Mesenchymal stem cell (in vitro differentiated cells and primary cell): ENCODE results near the gene PLEKHD1.
A peak's percentile ranks its signal among the peaks of the same experiment; 100 is the strongest.

Experiments
- DNase-seq: peaks from one replicate; pipeline ENCODE4 v3.0.0-alpha.2; 2013
- H2AFZ ChIP-seq: one replicate; pipeline ENCODE4 v1.6.1; 2013; ENCODE audit warnings: low read depth, mild to moderate bottlenecking, control low read depth, inconsistent platforms, low read length, moderate library complexity
- H2AK5ac ChIP-seq: 2 replicates; pipeline ENCODE4 v1.6.1; 2013; ENCODE audit warnings: low read length, moderate library complexity, mild to moderate bottlenecking, inconsistent platforms; ENCODE audit not compliant: severe bottlenecking
- H2BK120ac ChIP-seq: one replicate; pipeline ENCODE4 v1.6.1; 2013; ENCODE audit warnings: low read depth, mild to moderate bottlenecking, inconsistent platforms, low read length, moderate library complexity
- H2BK12ac ChIP-seq, 2 experiments: one replicate each; pipeline ENCODE4 v1.6.1; 2013; ENCODE audit warnings: inconsistent platforms in 2 of 2, low read length in 2 of 2, mild to moderate bottlenecking in 2 of 2, moderate library complexity in 2 of 2, control low read depth in 1 of 2
- H2BK15ac ChIP-seq: one replicate; pipeline ENCODE4 v1.6.1; 2013; ENCODE audit warnings: mild to moderate bottlenecking, low read depth, inconsistent platforms; ENCODE audit not compliant: poor library complexity, severe bottlenecking
- H2BK5ac ChIP-seq: 2 replicates; pipeline ENCODE4 v1.6.1; 2013; ENCODE audit warnings: low read depth, mild to moderate bottlenecking, low read length, control low read depth, inconsistent platforms; ENCODE audit not compliant: poor library complexity, severe bottlenecking
- H3K14ac ChIP-seq, 2 experiments: one replicate each; pipeline ENCODE4 v1.6.1; 2013; ENCODE audit warnings: inconsistent platforms in 2 of 2, low read length in 2 of 2, control low read depth in 1 of 2, mild to moderate bottlenecking in 1 of 2, moderate library complexity in 1 of 2
- H3K18ac ChIP-seq, 2 experiments: one replicate each; pipeline ENCODE4 v1.6.1; 2013; ENCODE audit warnings: inconsistent platforms in 2 of 2, low read length in 2 of 2, control low read depth in 1 of 2, low read depth in 1 of 2, mild to moderate bottlenecking in 1 of 2
- H3K23ac ChIP-seq, 2 experiments: one replicate each; pipeline ENCODE4 v1.6.1; 2013; ENCODE audit warnings: inconsistent platforms in 2 of 2, low read length in 2 of 2, mild to moderate bottlenecking in 2 of 2, moderate library complexity in 2 of 2, control low read depth in 1 of 2
- H3K27ac ChIP-seq: 2 replicates; pipeline ENCODE4 v1.5.1; 2013; ENCODE audit warnings: mild to moderate bottlenecking, moderate library complexity, low read length, control low read depth, inconsistent platforms; ENCODE audit not compliant: poor library complexity, severe bottlenecking
- H3K27me3 ChIP-seq, 2 experiments: 2 replicates each; pipeline versions ENCODE4 v1.6.1 to v1.7.0; 2013; ENCODE audit warnings: low read length in 2 of 2, mild to moderate bottlenecking in 2 of 2, moderate library complexity in 2 of 2, control low read depth in 1 of 2, inconsistent platforms in 1 of 2; ENCODE audit not compliant: control insufficient read depth in 1 of 2, insufficient read depth in 1 of 2
- H3K36me3 ChIP-seq, 2 experiments: 2 replicates each; pipeline versions ENCODE4 v1.6.1 to v1.7.0; 2013; ENCODE audit warnings: low read length in 2 of 2, control low read depth in 1 of 2, inconsistent platforms in 1 of 2, low read depth in 1 of 2, mild to moderate bottlenecking in 1 of 2; ENCODE audit not compliant: insufficient read depth in 2 of 2, control insufficient read depth in 1 of 2
- H3K4ac ChIP-seq, 2 experiments: one replicate each; pipeline ENCODE4 v1.6.1; 2013; ENCODE audit warnings: inconsistent platforms in 2 of 2, low read length in 2 of 2, mild to moderate bottlenecking in 2 of 2, moderate library complexity in 2 of 2, control low read depth in 1 of 2, low read depth in 1 of 2
- H3K4me1 ChIP-seq: 2 replicates; pipeline ENCODE4 v1.6.1; 2013; ENCODE audit warnings: low read depth, low read length, control low read depth; ENCODE audit not compliant: control insufficient read depth, insufficient read depth
- H3K4me2 ChIP-seq: 2 replicates; pipeline ENCODE4 v1.6.1; 2013; ENCODE audit warnings: low read length, mild to moderate bottlenecking, inconsistent platforms; ENCODE audit not compliant: poor library complexity, severe bottlenecking
- H3K4me3 ChIP-seq, 2 experiments: 2 replicates each; pipeline versions ENCODE4 v1.5.1 to v1.7.0; 2013; ENCODE audit warnings: low read length in 2 of 2, mild to moderate bottlenecking in 2 of 2, control low read depth in 1 of 2, low read depth in 1 of 2; ENCODE audit not compliant: insufficient read depth in 1 of 2
- H3K79me1 ChIP-seq: replicated peaks from 2 replicates; pipeline ENCODE4 v1.6.1; 2013; ENCODE audit warnings: mild to moderate bottlenecking, control low read depth, low read length, inconsistent platforms; ENCODE audit not compliant: poor library complexity, severe bottlenecking
- H3K9ac ChIP-seq: 2 replicates; pipeline ENCODE4 v1.7.0; 2013; ENCODE audit warnings: mild to moderate bottlenecking, low read length, moderate library complexity
- H3K9me3 ChIP-seq: 2 replicates; pipeline ENCODE4 v1.7.0; 2013; ENCODE audit warnings: mild to moderate bottlenecking, low read length; ENCODE audit not compliant: control insufficient read depth
- H4K8ac ChIP-seq: one replicate; pipeline ENCODE4 v1.6.1; 2013; ENCODE audit warnings: inconsistent platforms, mild to moderate bottlenecking, low read length, moderate library complexity
- H4K91ac ChIP-seq: one replicate; pipeline ENCODE4 v1.6.1; 2013; ENCODE audit warnings: mild to moderate bottlenecking, low read length, inconsistent platforms
- WGBS: methylation state at CpG from one replicate; pipeline ENCODE4 v1.1.7; 2013; ENCODE audit warnings: mixed read lengths; 5-methylcytosine and 5-hydroxymethylcytosine counted together

Gene PLEKHD1

GRCh38 chr14:69449216-69449615 lies 35.3 kb upstream of the PLEKHD1 start:
- no peaks in the 10 kb centered on the region for H3K9me3 ChIP-seq
- DNase-seq: no peak
- no peak overlapping the region for H2BK5ac ChIP-seq
- H2BK15ac ChIP-seq: no peak overlapping the region
- no peaks in the 10 kb centered on the region for H3K4me1 ChIP-seq
- H3K4me3 ChIP-seq: no peak overlapping the region
- no peak overlapping the region for H3K9ac ChIP-seq
- H2BK12ac ChIP-seq: no peak overlapping the region
- no peak overlapping the region for H3K23ac ChIP-seq
- no peak overlapping the region for H4K91ac ChIP-seq
- H2AK5ac ChIP-seq: no peak overlapping the region
- H4K8ac ChIP-seq: no peak overlapping the region
- no peak overlapping the region for H3K27ac ChIP-seq
- no peaks in the 10 kb centered on the region for H3K27me3 ChIP-seq
- no peak overlapping the region for H3K14ac ChIP-seq
- WGBS: 96% methylated on average over 8 of the region's 8 CpGs
- H3K4ac ChIP-seq: no peak overlapping the region
- H3K36me3 ChIP-seq: peaks cover 12 to 37% of the 10 kb centered on the region in 2 experiments
- H2AFZ ChIP-seq: no peak overlapping the region
- no peak overlapping the region for H2BK120ac ChIP-seq
- no peak overlapping the region for H3K18ac ChIP-seq
- H3K79me1 ChIP-seq: peaks cover 34% of the 10 kb centered on the region
- no peak overlapping the region for H3K4me2 ChIP-seq

- Histone ChIP-seq H4K91ac (no peak overlapping the region), H2BK120ac (no peak overlapping the region), H3K4me3 (no peak overlapping the region), H2BK15ac (no peak overlapping the region), H3K14ac (no peak overlapping the region), H3K79me1 (peaks cover 25% of the 10 kb centered on the region), H3K27me3 (no peaks in the 10 kb centered on the region), H3K4me1 (no peaks in the 10 kb centered on the region), H4K8ac (no peak overlapping the region), H3K4me2 (no peak overlapping the region), H3K9me3 (no peaks in the 10 kb centered on the region), H2BK12ac (no peak overlapping the region), H3K18ac (no peak overlapping the region), H3K23ac (no peak overlapping the region), H3K9ac (no peak overlapping the region), H2AFZ (no peak overlapping the region), H3K4ac (no peak overlapping the region), H3K27ac (no peak overlapping the region), H2AK5ac (no peak overlapping the region), H3K36me3 (peaks cover 16 to 48% of the 10 kb centered on the region in 2 experiments), H2BK5ac (no peak overlapping the region)
- WGBS: 96% methylated on average over 1 of the region's 2 CpGs
- DNase-seq: no peak
Observed at GRCh38 chr14:69451941-69452340, 32.6 kb upstream of the PLEKHD1 start.

- Histone ChIP-seq H2AFZ (no peak overlapping the region), H2BK120ac (no peak overlapping the region), H3K9me3 (no peaks in the 10 kb centered on the region), H3K23ac (no peak overlapping the region), H3K4me3 (no peak overlapping the region), H3K4me2 (no peak overlapping the region), H2BK15ac (no peak overlapping the region), H3K9ac (no peak overlapping the region), H4K91ac (no peak overlapping the region), H3K79me1 (peaks cover 10% of the 10 kb centered on the region), H4K8ac (no peak overlapping the region), H2AK5ac (no peak overlapping the region), H3K27me3 (no peaks in the 10 kb centered on the region), H3K27ac (no peak overlapping the region), H2BK5ac (no peak overlapping the region), H3K36me3 (peaks cover 14 to 78% of the 10 kb centered on the region in 2 experiments), H2BK12ac (no peak overlapping the region), H3K18ac (no peak overlapping the region), H3K4ac (no peak overlapping the region), H3K4me1 (no peaks in the 10 kb centered on the region), H3K14ac (no peak overlapping the region)
- DNase-seq: no peak
- 95% methylated on average over 7 of the region's 11 CpGs for WGBS
Observed at GRCh38 chr14:69458350-69458749, 26.2 kb upstream of the PLEKHD1 start.

GRCh38 chr14:69459122-69459521 lies 25.4 kb upstream of the PLEKHD1 start:
- Histone ChIP-seq H3K4me1 (no peaks in the 10 kb centered on the region), H2AK5ac (no peak overlapping the region), H4K8ac (no peak overlapping the region), H3K14ac (no peak overlapping the region), H2BK5ac (no peak overlapping the region), H3K18ac (no peak overlapping the region), H4K91ac (no peak overlapping the region), H3K4ac (no peak overlapping the region), H3K23ac (no peak overlapping the region), H3K79me1 (peaks cover 7% of the 10 kb centered on the region), H3K4me2 (no peak overlapping the region), H3K27ac (no peak overlapping the region), H3K27me3 (no peaks in the 10 kb centered on the region), H2BK120ac (no peak overlapping the region), H2BK15ac (no peak overlapping the region), H3K4me3 (no peak overlapping the region), H2AFZ (no peak overlapping the region), H3K9ac (peak overlapping the region; percentile 16), H2BK12ac (no peak overlapping the region), H3K36me3 (peaks cover 14 to 70% of the 10 kb centered on the region in 2 experiments), H3K9me3 (no peaks in the 10 kb centered on the region)
- no peak for DNase-seq
- WGBS: 71% methylated on average over 1 of the region's 1 CpG
